ENCODE measurements around the gene LIG1. TPM values are rescaled to one million over a fixed set of nuclear protein-coding genes. Genes with fewer than 3 reads are reported as not detected.

The LIG1 gene
- total RNA-seq, 1 experiment from 2014 or later = 204 TPM

GRCh38 chr19:48158210-48158790 is 11.8 kb downstream of the LIG1 start:
- ChIA-PET CTCF (no interaction called here), POLR2A (ENCODE audit: low non-redundant PET) (no interaction called here)
- intact Hi-C loops (cut with micrococcal nuclease; ENCODE audit: unreplicated experiment) = no loop called here

GRCh38 chr19:48154003-48154402 is 16.1 kb downstream of the LIG1 start:
- Histone ChIP-seq H3K27me3 (replicated peaks; ENCODE audit: insufficient read depth, low read depth, low read length, poor library complexity) (no peaks in the 10 kb centered on the region), H3K36me3 (ENCODE audit: insufficient read depth, low read length, poor library complexity, severe bottlenecking) (peaks cover 48% of the 10 kb centered on the region), H3K9me3 (ENCODE audit: low read depth, low read length, poor library complexity, severe bottlenecking) (no peaks in the 10 kb centered on the region), H3K4me1 (ENCODE audit: insufficient read depth, low read length, poor library complexity, severe bottlenecking) (peaks cover 26% of the 10 kb centered on the region), H3K4me3 (ENCODE audit: low read depth, low read length, poor library complexity, severe bottlenecking) (no peak overlapping the region), H3K27ac (ENCODE audit: low read depth, low read length, poor library complexity, severe bottlenecking) (peak overlapping the region; percentile 94)
- POLR2A ChIA-PET (ENCODE audit: low non-redundant PET) = interaction anchor here (0.9 kb wide), 1 partner anchor 16 kb away, joined by 13 read pairs; no protein-coding TSS in a partner anchor
- peak; percentile 54 for DNase-seq (ENCODE audit: low spot score)
- intact Hi-C loops (cut with micrococcal nuclease; ENCODE audit: unreplicated experiment) = no loop called here
- CTCF ChIA-PET = interaction anchor here (0.8 kb wide), 1 partner anchor 435 kb away, joined by 4 read pairs; no protein-coding TSS in a partner anchor
- TF ChIP-seq CTCF (conservative IDR thresholded peaks at IDR 0.05; ENCODE audit: low read depth, low read length) (no peak), EZH2 (IDR thresholded peaks at IDR 0.05; ENCODE audit: borderline replicate concordance, low read depth, low read length, poor library complexity, severe bottlenecking) (no peak)
- BruUV-seq (replicated peaks) = no TSS peak

More at GRCh38 chr19:48158210-48158790, 11.8 kb downstream of the LIG1 start:
- TF ChIP-seq CTCF (conservative IDR thresholded peaks at IDR 0.05; ENCODE audit: low read depth, low read length) (no peak), EZH2 (IDR thresholded peaks at IDR 0.05; ENCODE audit: borderline replicate concordance, low read depth, low read length, poor library complexity, severe bottlenecking) (no peak)
- BruUV-seq (replicated peaks) = no TSS peak
- no peaks in the 10 kb centered on the region for H3K27me3 ChIP-seq (replicated peaks; ENCODE audit: insufficient read depth, low read depth, low read length, poor library complexity)
- DNase-seq (ENCODE audit: low spot score) = no peak
- H3K4me1 ChIP-seq (ENCODE audit: insufficient read depth, low read length, poor library complexity, severe bottlenecking) = peaks cover 13% of the 10 kb centered on the region
- H3K36me3 ChIP-seq (ENCODE audit: insufficient read depth, low read length, poor library complexity, severe bottlenecking) = peaks cover 54% of the 10 kb centered on the region
- H3K4me3 ChIP-seq (ENCODE audit: low read depth, low read length, poor library complexity, severe bottlenecking) = no peak overlapping the region
- no peak overlapping the region for H3K27ac ChIP-seq (ENCODE audit: low read depth, low read length, poor library complexity, severe bottlenecking)
- no peaks in the 10 kb centered on the region for H3K9me3 ChIP-seq (ENCODE audit: low read depth, low read length, poor library complexity, severe bottlenecking)

GRCh38 chr19:48152551-48152950 is 17.6 kb downstream of the LIG1 start:
- TF ChIP-seq EZH2 (IDR thresholded peaks at IDR 0.05; ENCODE audit: borderline replicate concordance, low read depth, low read length, poor library complexity, severe bottlenecking) = no peak
- peak; percentile 88 for TF ChIP-seq CTCF (conservative IDR thresholded peaks at IDR 0.05; ENCODE audit: low read depth, low read length)
- Histone ChIP-seq H3K4me1 (ENCODE audit: insufficient read depth, low read length, poor library complexity, severe bottlenecking) (peaks cover 26% of the 10 kb centered on the region), H3K36me3 (ENCODE audit: insufficient read depth, low read length, poor library complexity, severe bottlenecking) (peaks cover 45% of the 10 kb centered on the region), H3K27me3 (replicated peaks; ENCODE audit: insufficient read depth, low read depth, low read length, poor library complexity) (no peaks in the 10 kb centered on the region), H3K27ac (ENCODE audit: low read depth, low read length, poor library complexity, severe bottlenecking) (peak overlapping the region; percentile 94), H3K4me3 (ENCODE audit: low read depth, low read length, poor library complexity, severe bottlenecking) (no peak overlapping the region), H3K9me3 (ENCODE audit: low read depth, low read length, poor library complexity, severe bottlenecking) (no peaks in the 10 kb centered on the region)
- BruUV-seq (replicated peaks) = no TSS peak
- peak; percentile 97 for DNase-seq (ENCODE audit: low spot score)
- ChIA-PET POLR2A (ENCODE audit: low non-redundant PET) (interaction anchor here (0.6 to 0.7 kb wide), 2 partner anchors 11 to 56 kb away, joined by 3 to 13 read pairs; no protein-coding TSS in a partner anchor), CTCF (interaction anchor here (0.6 to 1.2 kb wide), 8 partner anchors 33 to 190 kb away, joined by 3 to 15 read pairs (median 3); partner anchors contain the start of gene PLA2G4C)
- intact Hi-C loops (cut with micrococcal nuclease; ENCODE audit: unreplicated experiment) = loop anchor here (1.0 kb wide), 2 partner anchors 45 to 108 kb away; no protein-coding TSS in a partner anchor

Measured in A673 (cell line).